ENCODE measurements around the gene CHST14. TPM values are rescaled to one million over a fixed set of nuclear protein-coding genes. Genes with fewer than 3 reads are reported as not detected.

CHST14 gene
- total RNA-seq, 6 experiments from 2014 or later: 2.9 to 5.7 (median 4.8) TPM

- H3K9me3 ChIP-seq: no peaks in the 10 kb centered on the region
- no peak for DNase-seq
- 81% methylated on average over 7 of the region's 8 CpGs for WGBS (ENCODE audit: insufficient coverage, low coverage, low lambda C conversion rate, missing lambda C conversion rate)
- TF ChIP-seq, protein P1, sequence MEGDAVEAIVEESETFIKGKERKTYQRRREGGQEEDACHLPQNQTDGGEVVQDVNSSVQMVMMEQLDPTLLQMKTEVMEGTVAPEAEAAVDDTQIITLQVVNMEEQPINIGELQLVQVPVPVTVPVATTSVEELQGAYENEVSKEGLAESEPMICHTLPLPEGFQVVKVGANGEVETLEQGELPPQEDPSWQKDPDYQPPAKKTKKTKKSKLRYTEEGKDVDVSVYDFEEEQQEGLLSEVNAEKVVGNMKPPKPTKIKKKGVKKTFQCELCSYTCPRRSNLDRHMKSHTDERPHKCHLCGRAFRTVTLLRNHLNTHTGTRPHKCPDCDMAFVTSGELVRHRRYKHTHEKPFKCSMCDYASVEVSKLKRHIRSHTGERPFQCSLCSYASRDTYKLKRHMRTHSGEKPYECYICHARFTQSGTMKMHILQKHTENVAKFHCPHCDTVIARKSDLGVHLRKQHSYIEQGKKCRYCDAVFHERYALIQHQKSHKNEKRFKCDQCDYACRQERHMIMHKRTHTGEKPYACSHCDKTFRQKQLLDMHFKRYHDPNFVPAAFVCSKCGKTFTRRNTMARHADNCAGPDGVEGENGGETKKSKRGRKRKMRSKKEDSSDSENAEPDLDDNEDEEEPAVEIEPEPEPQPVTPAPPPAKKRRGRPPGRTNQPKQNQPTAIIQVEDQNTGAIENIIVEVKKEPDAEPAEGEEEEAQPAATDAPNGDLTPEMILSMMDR (IDR thresholded peaks at IDR 0.05): no peak
- no peak for TF ChIP-seq POLR2A (IDR thresholded peaks at IDR 0.05)
- H3K36me3 ChIP-seq: no peaks in the 10 kb centered on the region
- ATAC-seq: no peak
- H3K4me3 ChIP-seq: no peak overlapping the region
- no peak overlapping the region for H3K27ac ChIP-seq
- intact Hi-C loops (cut with DNase I): no loop called here
- H3K27me3 ChIP-seq: no peaks in the 10 kb centered on the region
- H3K4me1 ChIP-seq: no peaks in the 10 kb centered on the region
Measured at GRCh38 chr15:40493089-40493840, 22.5 kb downstream of the CHST14 start.

- no peak for ATAC-seq
- no peaks in the 10 kb centered on the region for H3K4me1 ChIP-seq
- H3K27me3 ChIP-seq: no peaks in the 10 kb centered on the region
- H3K9me3 ChIP-seq: no peaks in the 10 kb centered on the region
- no peak for DNase-seq
- no peaks in the 10 kb centered on the region for H3K36me3 ChIP-seq
- H3K4me3 ChIP-seq: no peak overlapping the region
- no peak overlapping the region for H3K27ac ChIP-seq
- intact Hi-C loops (cut with DNase I): no loop called here
- no peak for TF ChIP-seq POLR2A (IDR thresholded peaks at IDR 0.05)
- TF ChIP-seq, protein P1 (IDR thresholded peaks at IDR 0.05): no peak
- 86% methylated on average over 2 of the region's 2 CpGs for WGBS (ENCODE audit: insufficient coverage, low coverage, low lambda C conversion rate, missing lambda C conversion rate)
Measured at GRCh38 chr15:40495516-40495915, 24.7 kb downstream of the CHST14 start.

DNA sequence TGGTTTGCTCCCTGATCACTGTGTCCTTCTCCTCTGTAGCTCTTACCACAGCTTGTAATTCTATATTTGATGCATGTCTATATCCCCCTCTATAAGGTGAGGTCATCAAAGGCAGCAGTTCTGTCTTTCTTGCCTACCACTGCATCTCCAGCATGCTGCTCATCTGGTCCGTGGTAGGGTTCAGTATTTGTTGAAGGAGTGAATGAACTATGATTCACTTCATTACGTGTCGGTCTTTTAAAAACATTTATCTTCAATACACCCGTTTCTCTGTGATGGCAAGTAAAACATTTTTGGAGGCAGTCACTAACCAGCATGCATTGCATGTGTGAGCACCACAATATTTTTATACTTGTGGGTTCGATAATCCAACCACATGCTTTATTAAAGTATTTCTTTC is 27.6 kb downstream of the CHST14 start:
- DNase-seq (no peak), ATAC-seq (no peak)
- intact Hi-C loops (cut with DNase I): no loop called here
- 66% methylated on average over 5 of the region's 5 CpGs for WGBS (ENCODE audit: insufficient coverage, low coverage, low lambda C conversion rate, missing lambda C conversion rate)
- H3K27ac ChIP-seq: no peak overlapping the region
- no peak for TF ChIP-seq POLR2A (IDR thresholded peaks at IDR 0.05)
- TF ChIP-seq, protein P1 (IDR thresholded peaks at IDR 0.05): no peak
- no peaks in the 10 kb centered on the region for H3K4me1 ChIP-seq
- no peaks in the 10 kb centered on the region for H3K27me3 ChIP-seq
- H3K36me3 ChIP-seq: no peaks in the 10 kb centered on the region
- no peaks in the 10 kb centered on the region for H3K9me3 ChIP-seq
- H3K4me3 ChIP-seq: no peak overlapping the region

- no peaks in the 10 kb centered on the region for H3K36me3 ChIP-seq
- H3K27me3 ChIP-seq: no peaks in the 10 kb centered on the region
- 72% methylated on average over 4 of the region's 4 CpGs for WGBS (ENCODE audit: insufficient coverage, low coverage, low lambda C conversion rate, missing lambda C conversion rate)
- TF ChIP-seq POLR2A (IDR thresholded peaks at IDR 0.05): no peak
- TF ChIP-seq, protein P1 (IDR thresholded peaks at IDR 0.05): no peak
- H3K9me3 ChIP-seq: no peaks in the 10 kb centered on the region
- no peak overlapping the region for H3K27ac ChIP-seq
- H3K4me3 ChIP-seq: no peak overlapping the region
- ATAC-seq: no peak
- DNase-seq: no peak
- intact Hi-C loops (cut with DNase I): no loop called here
- no peaks in the 10 kb centered on the region for H3K4me1 ChIP-seq
Measured at GRCh38 chr15:40498891-40499290, 28.1 kb downstream of the CHST14 start.

Measured in right lobe of liver (tissue), 6 donors.